Measurements from ENCODE around the gene TLDC2. TPM values are rescaled to one million over a fixed set of nuclear protein-coding genes. Genes with fewer than 3 reads are reported as not detected.

Gene TLDC2
- total and polyA plus RNA-seq, 2 of the 8 experiments (the other 6 are each of a cell fraction or from before 2014, with no cell fraction given), result 0.29 to 0.34 TPM

GRCh38 chr20:36852187-36852586 lies 23.8 kb upstream of the TLDC2 start:
- Histone ChIP-seq H3K79me2 (ENCODE audit: control insufficient read depth in 1 of 2, insufficient read depth in 2 of 2, low read length in 2 of 2) (peaks cover 0 to 28% of the 10 kb centered on the region in 2 experiments; a peak in 2 of 4 replicates), H3K4ac (replicated peaks; ENCODE audit: insufficient read length, low read depth, low read length) (no peak overlapping the region), H3K4me2 (ENCODE audit: insufficient read depth in 1 of 2, low read depth in 2 of 2, low read length in 2 of 2) (no peak overlapping the region), H3K4me1 (replicated peaks in 1 of 4; ENCODE audit: control insufficient read depth in 3 of 4, insufficient read depth in 4 of 4, low read length in 3 of 4) (peaks cover 0 to 13% (median 10%) of the 10 kb centered on the region in 4 experiments; a peak in 5 of 7 replicates), H3K36me3 (ENCODE audit: control insufficient read depth in 2 of 4, insufficient read depth in 4 of 4, low read length in 3 of 4) (peaks cover 0 to 3% (median 0%) of the 10 kb centered on the region in 4 experiments; a peak in 2 of 8 replicates), H3K4me3 (ENCODE audit: extremely low read depth in 1 of 4, insufficient read depth in 2 of 4, low read depth in 3 of 4, low read length in 4 of 4) (no peak overlapping the region), H4K20me1 (replicated peaks in 1 of 2; ENCODE audit: control insufficient read depth in 1 of 2, insufficient read depth in 2 of 2, low read length in 2 of 2) (peaks cover 4 to 20% of the 10 kb centered on the region in 2 experiments), H2BK120ac (replicated peaks; ENCODE audit: low read depth, low read length) (no peak overlapping the region), H2AFZ (ENCODE audit: low read length) (no peak overlapping the region), H3K27me3 (replicated peaks in 1 of 4; ENCODE audit: control insufficient read depth in 3 of 4, extremely low read depth in 1 of 4, insufficient read depth in 3 of 4, low read length in 3 of 4) (no peaks in the 10 kb centered on the region), H3K23ac (ENCODE audit: insufficient read length) (no peak overlapping the region), H4K8ac (ENCODE audit: extremely low read depth, insufficient read depth, low read length) (no peak overlapping the region), H3K27ac (ENCODE audit: low read depth, low read length) (no peak overlapping the region), H4K91ac (replicated peaks; ENCODE audit: insufficient read length, low read length) (no peak overlapping the region), H2BK15ac (ENCODE audit: low read length) (no peak overlapping the region), H3K79me1 (ENCODE audit: low read depth, low read length) (peaks cover 11% of the 10 kb centered on the region), H3K23me2 (ENCODE audit: low read depth, low read length) (peaks cover 2% of the 10 kb centered on the region; the same call in 1 of the 2 replicates), H4K5ac (ENCODE audit: insufficient read length, low read depth, low read length) (no peak overlapping the region), H2BK5ac (ENCODE audit: low read depth, low read length) (no peak overlapping the region), H3K9me3 (ENCODE audit: insufficient read depth in 2 of 2, low read depth in 1 of 2, low read length in 1 of 2) (peaks cover 3 to 4% of the 10 kb centered on the region in 2 experiments; a peak in 3 of 4 replicates), H2BK20ac (ENCODE audit: low read length) (no peak overlapping the region), H3K14ac (ENCODE audit: insufficient read length) (no peak overlapping the region), H3K9ac (replicated peaks in 1 of 4; ENCODE audit: extremely low read depth in 1 of 4, low read depth in 3 of 4, low read length in 3 of 4) (no peak overlapping the region), H3K18ac (ENCODE audit: extremely low read depth, low read length) (no peak overlapping the region), H2AK5ac (ENCODE audit: low read depth, low read length) (no peak overlapping the region), H2BK12ac (ENCODE audit: low read depth, low read length) (no peak overlapping the region), H3K56ac (replicated peaks; ENCODE audit: insufficient read length, low read depth, low read length) (no peak overlapping the region)
- TF ChIP-seq SIRT6 (IDR thresholded peaks at IDR 0.05; ENCODE audit: low read length) (no peak), TCF12 (IDR thresholded peaks at IDR 0.05; ENCODE audit: low read depth, low read length) (no peak), ATF2 (IDR thresholded peaks at IDR 0.05; ENCODE audit: low read length) (no peak)
- no peak for FAIRE-seq
- WGBS, 2 experiments (ENCODE audit: extremely low coverage in 1 of 2, insufficient coverage in 1 of 2, insufficient read length in 1 of 2, insufficient replicate concordance in 2 of 2, low coverage in 1 of 2, low lambda C conversion rate in 2 of 2, missing lambda C conversion rate in 1 of 2), result 90% methylated on average over 11 of the region's 12 CpGs; no CpG with 5 or more reads in 1 of the 2 experiments
- POLR2A ChIA-PET (ENCODE audit: partially characterized antibody), result interaction anchor here (0.7 to 7.9 kb wide), 4 partner anchors 9 to 20 kb away, joined by 3 to 42 read pairs (median 17); a partner anchor contains a TSS
- no peak for DNase-seq (ENCODE audit: low read depth in 1 of 2, low spot score in 2 of 2)
- CTCF ChIA-PET (ENCODE audit: partially characterized antibody), result interaction anchor here (1.0 to 4.6 kb wide), 6 partner anchors 10 to 43 kb away, joined by 3 to 16 read pairs (median 3); a partner anchor contains a TSS

Data from H1 (cell line).